DOHH2 (cell line): ENCODE data around the gene GRAPL.
"Not testable (repeated sequence)": the region's sequence is repeated elsewhere in the genome, so short reads cannot be mapped to it uniquely, and the experiment has no call there.

Experiments
- EZH2phosphoT487 ChIP-seq: fragments of 200-600 bp; sonication (generic); IDR thresholded peaks from 2 replicates; pipeline ENCODE4 v1.6.1; 2017; ENCODE audit warnings: borderline replicate concordance, mild to moderate bottlenecking, antibody characterized with exemption, low read length, moderate library complexity, mixed read lengths
- TF ChIP-seq, protein P1 (sequence below): fragments of 200-600 bp; sonication (generic); IDR thresholded peaks from one replicate; pipeline ENCODE4 v1.5.1; 2014; ENCODE audit warnings: antibody characterized with exemption, mild to moderate bottlenecking, low read depth, low read length; ENCODE audit not compliant: poor library complexity, severe bottlenecking

DNA sequence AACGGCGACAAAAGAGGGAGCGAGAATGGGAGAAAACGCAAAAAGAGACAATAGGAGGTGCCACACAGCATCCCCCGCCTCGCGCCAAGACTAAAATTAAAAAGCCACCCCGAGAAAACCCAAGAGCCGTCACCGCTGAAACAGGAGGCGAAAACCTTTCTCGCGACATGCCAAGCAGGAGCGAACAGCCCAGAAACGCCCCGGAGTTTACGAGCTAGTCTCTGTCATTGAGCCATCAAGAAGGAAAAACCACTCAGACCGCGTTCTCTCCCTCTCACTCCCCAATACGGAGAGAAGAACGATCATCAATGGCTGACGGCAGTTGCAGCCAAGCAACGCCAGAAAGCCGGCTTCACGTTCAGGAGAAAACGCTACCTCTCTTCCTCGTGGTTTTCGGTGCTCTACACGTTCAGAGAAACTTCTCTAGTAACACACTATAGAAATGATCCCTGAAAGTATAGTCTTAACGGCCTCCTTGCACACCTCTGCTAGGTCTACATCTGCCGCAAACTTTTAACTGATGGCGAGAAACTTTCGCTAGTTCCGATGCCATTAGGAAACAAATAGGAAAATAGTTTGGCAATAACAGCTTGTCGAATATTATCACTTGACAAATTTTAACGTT lies 62.5 kb downstream of the GRAPL start:
- TF ChIP-seq, protein P1, sequence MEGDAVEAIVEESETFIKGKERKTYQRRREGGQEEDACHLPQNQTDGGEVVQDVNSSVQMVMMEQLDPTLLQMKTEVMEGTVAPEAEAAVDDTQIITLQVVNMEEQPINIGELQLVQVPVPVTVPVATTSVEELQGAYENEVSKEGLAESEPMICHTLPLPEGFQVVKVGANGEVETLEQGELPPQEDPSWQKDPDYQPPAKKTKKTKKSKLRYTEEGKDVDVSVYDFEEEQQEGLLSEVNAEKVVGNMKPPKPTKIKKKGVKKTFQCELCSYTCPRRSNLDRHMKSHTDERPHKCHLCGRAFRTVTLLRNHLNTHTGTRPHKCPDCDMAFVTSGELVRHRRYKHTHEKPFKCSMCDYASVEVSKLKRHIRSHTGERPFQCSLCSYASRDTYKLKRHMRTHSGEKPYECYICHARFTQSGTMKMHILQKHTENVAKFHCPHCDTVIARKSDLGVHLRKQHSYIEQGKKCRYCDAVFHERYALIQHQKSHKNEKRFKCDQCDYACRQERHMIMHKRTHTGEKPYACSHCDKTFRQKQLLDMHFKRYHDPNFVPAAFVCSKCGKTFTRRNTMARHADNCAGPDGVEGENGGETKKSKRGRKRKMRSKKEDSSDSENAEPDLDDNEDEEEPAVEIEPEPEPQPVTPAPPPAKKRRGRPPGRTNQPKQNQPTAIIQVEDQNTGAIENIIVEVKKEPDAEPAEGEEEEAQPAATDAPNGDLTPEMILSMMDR: not testable (repeated sequence)
- TF ChIP-seq EZH2phosphoT487: not testable (repeated sequence)
